Measurements from ENCODE around the gene PMP22. TPM values are rescaled to one million over a fixed set of nuclear protein-coding genes. Genes with fewer than 3 reads are reported as not detected.

The PMP22 gene
- total and polyA plus RNA-seq, 2 of the 13 experiments (the other 11 are each of a cell fraction or from before 2014, with no cell fraction given): 5.7 to 6.2 TPM

DNA sequence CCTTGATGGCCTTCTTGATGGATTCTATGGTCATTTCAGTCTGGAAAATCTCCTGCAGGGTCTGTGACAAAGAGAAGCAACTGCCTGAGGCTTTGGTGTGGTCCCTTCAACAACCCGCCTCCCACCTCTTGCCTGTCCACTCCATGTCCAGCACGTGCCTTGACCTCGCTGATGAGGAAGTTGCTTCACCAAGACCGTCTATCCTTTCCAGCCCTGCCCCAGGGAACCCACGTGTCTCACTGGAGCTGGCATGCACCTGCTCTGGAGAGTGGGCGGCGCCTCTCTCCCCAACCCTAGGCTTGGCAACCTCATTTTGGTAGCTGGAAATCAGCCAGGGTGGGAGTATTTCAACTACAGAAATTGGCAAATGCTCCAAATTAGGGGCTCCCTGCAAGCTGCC lies 43.6 kb upstream of the PMP22 start:
- Histone ChIP-seq H3K9ac (ENCODE audit: insufficient read depth, low read depth, low read length) (no peak overlapping the region), H3K4me2 (ENCODE audit: low read depth, low read length) (no peak overlapping the region), H3K79me2 (ENCODE audit: insufficient read depth, low read length) (no peaks in the 10 kb centered on the region), H3K4me3 (replicated peaks in 1 of 3; ENCODE audit: insufficient read depth in 1 of 3, low read depth in 2 of 3, low read length in 3 of 3) (no peak overlapping the region), H3K36me3 (replicated peaks in 1 of 2; ENCODE audit: control insufficient read depth in 1 of 2, insufficient read depth in 2 of 2, low read length in 2 of 2) (no peaks in the 10 kb centered on the region), H3K9me3 (ENCODE audit: low read length) (no peaks in the 10 kb centered on the region), H3K27me3 (ENCODE audit: control insufficient read depth in 1 of 2, insufficient read depth in 2 of 2, low read length in 2 of 2) (peaks cover 0 to 13% of the 10 kb centered on the region in 2 experiments; a peak in 3 of 5 replicates), H2AFZ (ENCODE audit: low read length) (no peak overlapping the region), H3K4me1 (ENCODE audit: insufficient read depth, low read length) (no peaks in the 10 kb centered on the region), H3K27ac (ENCODE audit: extremely low read length, insufficient read depth, low read length) (no peak overlapping the region), H4K20me1 (ENCODE audit: insufficient read depth, low read length) (no peaks in the 10 kb centered on the region)
- CTCF ChIA-PET (ENCODE audit: low intra/inter-chr PET ratio, low total read pairs): no interaction called here
- no peak for FAIRE-seq
- in situ Hi-C loops (cut with HindIII; ENCODE audit: extremely low pct_ligation_motif_present, low pct_unique_long_range_greater_than_20kb): no loop called here
- intact Hi-C loops (cut with micrococcal nuclease; ENCODE audit: unreplicated experiment): no loop called here
- no peak for DNase-seq (ENCODE audit: low spot score)
- TF ChIP-seq ZNF724P (CRISPR knock-in tag; IDR thresholded peaks at IDR 0.05; ENCODE audit: borderline replicate concordance) (no peak), HNF4A (CRISPR knock-in tag; IDR thresholded peaks at IDR 0.05) (no peak), SMARCE1 (IDR thresholded peaks at IDR 0.05; ENCODE audit: borderline replicate concordance) (no peak), SP140L (CRISPR knock-in tag; IDR thresholded peaks at IDR 0.05; ENCODE audit: borderline replicate concordance) (no peak), RFX5 (IDR thresholded peaks at IDR 0.05; ENCODE audit: low read depth, low read length) (no peak), NR3C1 (CRISPR knock-in tag; IDR thresholded peaks at IDR 0.05) (no peak), ETV6 (CRISPR knock-in tag; conservative IDR thresholded peaks at IDR 0.05) (no peak), NCOA2 (CRISPR knock-in tag; IDR thresholded peaks at IDR 0.05) (no peak), MBNL3 (CRISPR knock-in tag; conservative IDR thresholded peaks at IDR 0.05) (no peak), RNF2 (conservative IDR thresholded peaks at IDR 0.05; ENCODE audit: low read depth) (no peak), HOXA9 (CRISPR knock-in tag; IDR thresholded peaks at IDR 0.05; ENCODE audit: borderline replicate concordance) (no peak), NBN (conservative IDR thresholded peaks at IDR 0.05) (no peak)
- TF ChIP-seq, protein P1, sequence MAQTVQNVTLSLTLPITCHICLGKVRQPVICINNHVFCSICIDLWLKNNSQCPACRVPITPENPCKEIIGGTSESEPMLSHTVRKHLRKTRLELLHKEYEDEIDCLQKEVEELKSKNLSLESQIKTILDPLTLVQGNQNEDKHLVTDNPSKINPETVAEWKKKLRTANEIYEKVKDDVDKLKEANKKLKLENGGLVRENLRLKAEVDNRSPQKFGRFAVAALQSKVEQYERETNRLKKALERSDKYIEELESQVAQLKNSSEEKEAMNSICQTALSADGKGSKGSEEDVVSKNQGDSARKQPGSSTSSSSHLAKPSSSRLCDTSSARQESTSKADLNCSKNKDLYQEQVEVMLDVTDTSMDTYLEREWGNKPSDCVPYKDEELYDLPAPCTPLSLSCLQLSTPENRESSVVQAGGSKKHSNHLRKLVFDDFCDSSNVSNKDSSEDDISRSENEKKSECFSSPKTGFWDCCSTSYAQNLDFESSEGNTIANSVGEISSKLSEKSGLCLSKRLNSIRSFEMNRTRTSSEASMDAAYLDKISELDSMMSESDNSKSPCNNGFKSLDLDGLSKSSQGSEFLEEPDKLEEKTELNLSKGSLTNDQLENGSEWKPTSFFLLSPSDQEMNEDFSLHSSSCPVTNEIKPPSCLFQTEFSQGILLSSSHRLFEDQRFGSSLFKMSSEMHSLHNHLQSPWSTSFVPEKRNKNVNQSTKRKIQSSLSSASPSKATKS (CRISPR knock-in tag; IDR thresholded peaks at IDR 0.05): no peak
- TF ChIP-seq, protein P2, sequence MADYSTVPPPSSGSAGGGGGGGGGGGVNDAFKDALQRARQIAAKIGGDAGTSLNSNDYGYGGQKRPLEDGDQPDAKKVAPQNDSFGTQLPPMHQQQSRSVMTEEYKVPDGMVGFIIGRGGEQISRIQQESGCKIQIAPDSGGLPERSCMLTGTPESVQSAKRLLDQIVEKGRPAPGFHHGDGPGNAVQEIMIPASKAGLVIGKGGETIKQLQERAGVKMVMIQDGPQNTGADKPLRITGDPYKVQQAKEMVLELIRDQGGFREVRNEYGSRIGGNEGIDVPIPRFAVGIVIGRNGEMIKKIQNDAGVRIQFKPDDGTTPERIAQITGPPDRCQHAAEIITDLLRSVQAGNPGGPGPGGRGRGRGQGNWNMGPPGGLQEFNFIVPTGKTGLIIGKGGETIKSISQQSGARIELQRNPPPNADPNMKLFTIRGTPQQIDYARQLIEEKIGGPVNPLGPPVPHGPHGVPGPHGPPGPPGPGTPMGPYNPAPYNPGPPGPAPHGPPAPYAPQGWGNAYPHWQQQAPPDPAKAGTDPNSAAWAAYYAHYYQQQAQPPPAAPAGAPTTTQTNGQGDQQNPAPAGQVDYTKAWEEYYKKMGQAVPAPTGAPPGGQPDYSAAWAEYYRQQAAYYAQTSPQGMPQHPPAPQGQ (CRISPR knock-in tag; IDR thresholded peaks at IDR 0.05; ENCODE audit: borderline replicate concordance): no peak
- TF ChIP-seq, protein P3, sequence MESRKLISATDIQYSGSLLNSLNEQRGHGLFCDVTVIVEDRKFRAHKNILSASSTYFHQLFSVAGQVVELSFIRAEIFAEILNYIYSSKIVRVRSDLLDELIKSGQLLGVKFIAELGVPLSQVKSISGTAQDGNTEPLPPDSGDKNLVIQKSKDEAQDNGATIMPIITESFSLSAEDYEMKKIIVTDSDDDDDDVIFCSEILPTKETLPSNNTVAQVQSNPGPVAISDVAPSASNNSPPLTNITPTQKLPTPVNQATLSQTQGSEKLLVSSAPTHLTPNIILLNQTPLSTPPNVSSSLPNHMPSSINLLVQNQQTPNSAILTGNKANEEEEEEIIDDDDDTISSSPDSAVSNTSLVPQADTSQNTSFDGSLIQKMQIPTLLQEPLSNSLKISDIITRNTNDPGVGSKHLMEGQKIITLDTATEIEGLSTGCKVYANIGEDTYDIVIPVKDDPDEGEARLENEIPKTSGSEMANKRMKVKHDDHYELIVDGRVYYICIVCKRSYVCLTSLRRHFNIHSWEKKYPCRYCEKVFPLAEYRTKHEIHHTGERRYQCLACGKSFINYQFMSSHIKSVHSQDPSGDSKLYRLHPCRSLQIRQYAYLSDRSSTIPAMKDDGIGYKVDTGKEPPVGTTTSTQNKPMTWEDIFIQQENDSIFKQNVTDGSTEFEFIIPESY (CRISPR knock-in tag; IDR thresholded peaks at IDR 0.05): no peak
- ATAC-seq: no peak
- 43% methylated on average over 7 of the region's 7 CpGs for WGBS (ENCODE audit: low lambda C conversion rate)
- POLR2A ChIA-PET: no interaction called here
- no TSS peak for BruUV-seq (replicated peaks)

Data from HepG2 (cell line).